Measurements from ENCODE around the gene GALNT11.
"Not testable (repeated sequence)": the region's sequence is repeated elsewhere in the genome, so short reads cannot be mapped to it uniquely, and the experiment has no call there.

Gene GALNT11

GRCh38 chr7:152076940-152077933 lies 51.8 kb downstream of the GALNT11 start:
- peak overlapping the region; percentile 9 for H3K27ac Mint-ChIP-seq
- peaks cover 37% of the 10 kb centered on the region for H3K4me1 Mint-ChIP-seq (ENCODE audit: low read depth)
- H3K36me3 Mint-ChIP-seq (ENCODE audit: low read depth): peaks cover 7% of the 10 kb centered on the region
- no peaks in the 10 kb centered on the region for H3K9me3 Mint-ChIP-seq
- H3K4me3 Mint-ChIP-seq: no peak overlapping the region
- no peaks in the 10 kb centered on the region for H3K27me3 Mint-ChIP-seq

GRCh38 chr7:152078025-152078424 lies 52.6 kb downstream of the GALNT11 start:
- Mint-ChIP-seq H3K9me3 (no peaks in the 10 kb centered on the region), H3K36me3 (ENCODE audit: low read depth) (peaks cover 9% of the 10 kb centered on the region), H3K4me3 (no peak overlapping the region), H3K27me3 (no peaks in the 10 kb centered on the region), H3K27ac (no peak overlapping the region), H3K4me1 (ENCODE audit: low read depth) (peaks cover 37% of the 10 kb centered on the region)

- Mint-ChIP-seq H3K4me1 (ENCODE audit: low read depth) (peaks cover 37% of the 10 kb centered on the region), H3K9me3 (no peaks in the 10 kb centered on the region), H3K27ac (no peak overlapping the region), H3K4me3 (no peak overlapping the region), H3K36me3 (ENCODE audit: low read depth) (peaks cover 9% of the 10 kb centered on the region), H3K27me3 (no peaks in the 10 kb centered on the region)
These were observed 53.3 kb downstream of the GALNT11 start for GRCh38 chr7:152078786-152079185.

- Mint-ChIP-seq H3K27me3 (no peaks in the 10 kb centered on the region), H3K36me3 (ENCODE audit: low read depth) (peaks cover 23% of the 10 kb centered on the region), H3K27ac (no peak overlapping the region), H3K4me1 (ENCODE audit: low read depth) (peaks cover 38% of the 10 kb centered on the region), H3K9me3 (no peaks in the 10 kb centered on the region), H3K4me3 (no peak overlapping the region)
These were observed 55.6 kb downstream of the GALNT11 start for GRCh38 chr7:152081088-152081487.

GRCh38 chr7:152082073-152082721 lies 56.7 kb downstream of the GALNT11 start:
- not testable (repeated sequence) for H3K27ac Mint-ChIP-seq, H3K4me3 Mint-ChIP-seq, H3K27me3 Mint-ChIP-seq, H3K9me3 Mint-ChIP-seq
- H3K36me3 Mint-ChIP-seq (ENCODE audit: low read depth): peaks cover 24% of the 10 kb centered on the region
- peaks cover 35% of the 10 kb centered on the region for H3K4me1 Mint-ChIP-seq (ENCODE audit: low read depth)

- Mint-ChIP-seq H3K9me3 (peaks cover 14% of the 10 kb centered on the region), H3K27me3 (no peaks in the 10 kb centered on the region), H3K4me1 (ENCODE audit: low read depth) (peaks cover 9% of the 10 kb centered on the region), H3K4me3 (no peak overlapping the region), H3K27ac (no peak overlapping the region), H3K36me3 (ENCODE audit: low read depth) (peaks cover 42% of the 10 kb centered on the region)
These were observed 59.7 kb downstream of the GALNT11 start for GRCh38 chr7:152085131-152085530.

GRCh38 chr7:152086513-152086912 lies 61.0 kb downstream of the GALNT11 start:
- Mint-ChIP-seq H3K4me1 (ENCODE audit: low read depth) (peaks cover 4% of the 10 kb centered on the region), H3K27me3 (no peaks in the 10 kb centered on the region), H3K36me3 (ENCODE audit: low read depth) (peaks cover 37% of the 10 kb centered on the region), H3K4me3 (no peak overlapping the region), H3K9me3 (peaks cover 14% of the 10 kb centered on the region), H3K27ac (no peak overlapping the region)

- Mint-ChIP-seq H3K9me3 (peaks cover 14% of the 10 kb centered on the region), H3K36me3 (ENCODE audit: low read depth) (peaks cover 38% of the 10 kb centered on the region), H3K4me1 (ENCODE audit: low read depth) (no peaks in the 10 kb centered on the region), H3K27ac (no peak overlapping the region), H3K4me3 (no peak overlapping the region), H3K27me3 (no peaks in the 10 kb centered on the region)
These were observed 63.7 kb downstream of the GALNT11 start for GRCh38 chr7:152089183-152089582.

- peaks cover 14% of the 10 kb centered on the region for H3K9me3 Mint-ChIP-seq
- H3K27me3 Mint-ChIP-seq: no peaks in the 10 kb centered on the region
These were observed 65.3 kb downstream of the GALNT11 start for GRCh38 chr7:152090747-152091146.

GRCh38 chr7:152093717-152094116 lies 68.2 kb downstream of the GALNT11 start:
- H3K4me3 Mint-ChIP-seq: no peak overlapping the region
- H3K4me1 Mint-ChIP-seq (ENCODE audit: low read depth): no peaks in the 10 kb centered on the region
- H3K9me3 Mint-ChIP-seq: peaks cover 9% of the 10 kb centered on the region
- H3K36me3 Mint-ChIP-seq (ENCODE audit: low read depth): peaks cover 25% of the 10 kb centered on the region
- no peaks in the 10 kb centered on the region for H3K27me3 Mint-ChIP-seq
- H3K27ac Mint-ChIP-seq: no peak overlapping the region

More at GRCh38 chr7:152090747-152091146, 65.3 kb downstream of the GALNT11 start:
- Mint-ChIP-seq H3K4me1 (ENCODE audit: low read depth) (no peaks in the 10 kb centered on the region), H3K36me3 (ENCODE audit: low read depth) (peaks cover 30% of the 10 kb centered on the region), H3K4me3 (no peak overlapping the region), H3K27ac (no peak overlapping the region)

- Mint-ChIP-seq H3K4me3 (no peak overlapping the region), H3K36me3 (ENCODE audit: low read depth) (peaks cover 20% of the 10 kb centered on the region), H3K9me3 (no peaks in the 10 kb centered on the region), H3K27me3 (no peaks in the 10 kb centered on the region), H3K4me1 (ENCODE audit: low read depth) (no peaks in the 10 kb centered on the region), H3K27ac (no peak overlapping the region)
These were observed 70.3 kb downstream of the GALNT11 start for GRCh38 chr7:152095771-152096170.

GRCh38 chr7:152097330-152097729 lies 71.9 kb downstream of the GALNT11 start:
- no peak overlapping the region for H3K27ac Mint-ChIP-seq
- no peaks in the 10 kb centered on the region for H3K27me3 Mint-ChIP-seq
- peaks cover 21% of the 10 kb centered on the region for H3K36me3 Mint-ChIP-seq (ENCODE audit: low read depth)
- H3K4me3 Mint-ChIP-seq: no peak overlapping the region
- no peaks in the 10 kb centered on the region for H3K9me3 Mint-ChIP-seq
- no peaks in the 10 kb centered on the region for H3K4me1 Mint-ChIP-seq (ENCODE audit: low read depth)

GRCh38 chr7:152103066-152103465 lies 77.6 kb downstream of the GALNT11 start:
- no peak overlapping the region for H3K27ac Mint-ChIP-seq
- peaks cover 40% of the 10 kb centered on the region for H3K36me3 Mint-ChIP-seq (ENCODE audit: low read depth)
- peaks cover 4% of the 10 kb centered on the region for H3K4me1 Mint-ChIP-seq (ENCODE audit: low read depth)
- H3K4me3 Mint-ChIP-seq: no peak overlapping the region
- H3K27me3 Mint-ChIP-seq: no peaks in the 10 kb centered on the region
- no peaks in the 10 kb centered on the region for H3K9me3 Mint-ChIP-seq

GRCh38 chr7:152103691-152104090 lies 78.2 kb downstream of the GALNT11 start:
- H3K4me1 Mint-ChIP-seq (ENCODE audit: low read depth): peaks cover 4% of the 10 kb centered on the region
- H3K36me3 Mint-ChIP-seq (ENCODE audit: low read depth): peaks cover 45% of the 10 kb centered on the region
- no peaks in the 10 kb centered on the region for H3K27me3 Mint-ChIP-seq
- no peak overlapping the region for H3K4me3 Mint-ChIP-seq
- H3K27ac Mint-ChIP-seq: peak overlapping the region; percentile 60
- no peaks in the 10 kb centered on the region for H3K9me3 Mint-ChIP-seq

GRCh38 chr7:152105205-152105604 lies 79.7 kb downstream of the GALNT11 start:
- Mint-ChIP-seq H3K4me3 (no peak overlapping the region), H3K27me3 (no peaks in the 10 kb centered on the region), H3K9me3 (no peaks in the 10 kb centered on the region), H3K4me1 (ENCODE audit: low read depth) (peaks cover 4% of the 10 kb centered on the region), H3K36me3 (ENCODE audit: low read depth) (peaks cover 52% of the 10 kb centered on the region), H3K27ac (no peak overlapping the region)

Data from stimulated activated naive CD8-positive, alpha-beta T cell treated with anti-CD3 and anti-CD28 coated beads, Interleukin-15, Interleukin-2, amounts not matched to agents 100 ng/mL and 50 ng/mL, for 24 hours (primary cell).